Caco-2 (cell line): ENCODE measurements around the gene GPR142. TPM values are rescaled to one million over a fixed set of nuclear protein-coding genes. Genes with fewer than 3 reads are reported as not detected.

Source experiments
- BruUV-seq: library from RNA; stranded (reverse); fragments of 400-500 nt; replicated peaks from 2 replicates; lab custom pipeline; 2021; lab: Mats Ljungman, UMichigan
- CTCF ChIA-PET: fragments of 300-600 bp; sonication (Branson Sonifier 250); formaldehyde crosslinking; loops from one replicate; lab custom pipeline; 2022; ENCODE audit warnings: antibody characterized with exemption; lab: Charles Lee
- POLR2A ChIA-PET: fragments of 300-600 bp; sonication (Branson Sonifier 250); formaldehyde crosslinking; loops from one replicate; lab custom pipeline; 2022; ENCODE audit warnings: antibody characterized with exemption; lab: Charles Lee
- DNase-seq, 2 experiments: peaks; one replicate each; pipeline versions ENCODE4 v3.0.0 to v3.0.0-alpha.2; 2020 to 2022
- H3K27me3 ChIP-seq: replicated peaks from 2 replicates; pipeline ENCODE4 v1.6.0; 2011; ENCODE audit warnings: low read length; ENCODE audit not compliant: control insufficient read depth, insufficient read depth
- H3K36me3 ChIP-seq: 2 replicates; pipeline ENCODE4 v1.5.1; 2011; ENCODE audit warnings: low read length; ENCODE audit not compliant: control insufficient read depth, insufficient read depth
- H3K4me1 ChIP-seq: fragments of 250-450 bp; sonication (Bioruptor Pico); 2 replicates; pipeline ENCODE4 v1.5.1; 2020; ENCODE audit warnings: mild to moderate bottlenecking
- H3K4me3 ChIP-seq: 2 replicates; pipeline ENCODE4 v1.5.1; 2011; ENCODE audit warnings: low read depth, mild to moderate bottlenecking, control low read depth, low read length
- H3K9me3 ChIP-seq: fragments of 250-450 bp; sonication (Bioruptor Pico); 2 replicates; pipeline ENCODE4 v1.5.1; 2020; ENCODE audit warnings: mild to moderate bottlenecking, moderate library complexity
- H3K27ac Mint-ChIP-seq: one replicate; pipeline ENCODE4 v1.8.0; 2022; ENCODE audit warnings: mixed read lengths; ENCODE audit not compliant: unreplicated experiment
- H3K27me3 Mint-ChIP-seq: one replicate; pipeline ENCODE4 v1.8.0; 2022; ENCODE audit warnings: mixed read lengths; ENCODE audit not compliant: insufficient read depth, unreplicated experiment
- H3K36me3 Mint-ChIP-seq: one replicate; pipeline ENCODE4 v1.8.0; 2022; ENCODE audit warnings: mild to moderate bottlenecking, mixed read lengths; ENCODE audit not compliant: insufficient read depth, unreplicated experiment
- H3K4me1 Mint-ChIP-seq: one replicate; pipeline ENCODE4 v1.8.0; 2022; ENCODE audit warnings: low read depth, mixed read lengths; ENCODE audit not compliant: unreplicated experiment
- H3K4me3 Mint-ChIP-seq: one replicate; pipeline ENCODE4 v1.8.0; 2022; ENCODE audit warnings: mild to moderate bottlenecking, moderate library complexity, mixed read lengths; ENCODE audit not compliant: unreplicated experiment
- H3K9me3 Mint-ChIP-seq: one replicate; pipeline ENCODE4 v1.8.0; 2022; ENCODE audit warnings: mixed read lengths; ENCODE audit not compliant: unreplicated experiment
- CTCF ChIP-seq, 2 experiments: fragments of 200-600 bp in 1 of 2; IDR thresholded peaks; 1 replicate in 1 of 2; 2 replicates in 1 of 2; pipeline versions ENCODE4 v1.5.1 to v1.8.0; 2011 to 2022; ENCODE audit warnings: antibody characterized with exemption in 1 of 2, control low read depth in 1 of 2, inconsistent platforms in 1 of 2, low read depth in 1 of 2, low read length in 1 of 2, mild to moderate bottlenecking in 1 of 2, moderate library complexity in 1 of 2; ENCODE audit not compliant: insufficient read depth in 1 of 2, severe bottlenecking in 1 of 2, unreplicated experiment in 1 of 2
- intact Hi-C: fragments of 100-400 bp; cut with micrococcal nuclease; formaldehyde crosslinking; loops from one replicate; pipeline ENCODE4 v1.10.0; 2022; ENCODE audit not compliant: unreplicated experiment
- total RNA-seq: library from RNA; stranded (reverse); gene quantifications from 2 replicates; pipeline ENCODE4 v1.2.3, GENCODE V29; 2022

GPR142 gene
- total RNA-seq, 1 experiment from 2014 or later, result not detected

- ChIA-PET POLR2A (no interaction called here), CTCF (interaction anchor here (1.8 to 3.5 kb wide), 2 partner anchors 28 to 47 kb away, joined by 12 to 26 read pairs; no protein-coding TSS in a partner anchor)
- intact Hi-C loops, result no loop called here
- no peak for DNase-seq
- Mint-ChIP-seq H3K4me1 (peaks cover 6% of the 10 kb centered on the region), H3K36me3 (no peaks in the 10 kb centered on the region), H3K9me3 (no peaks in the 10 kb centered on the region), H3K27ac (no peak overlapping the region), H3K4me3 (no peak overlapping the region), H3K27me3 (no peaks in the 10 kb centered on the region)
- H3K4me1 ChIP-seq, result peaks cover 5% of the 10 kb centered on the region; the same call in 1 of the 2 replicates
- H3K36me3 ChIP-seq, result no peaks in the 10 kb centered on the region
- no TSS peak for BruUV-seq
- no peak for TF ChIP-seq CTCF (IDR thresholded peaks at IDR 0.05; ENCODE audit: insufficient read depth in 1 of 2, low read depth in 1 of 2, low read length in 1 of 2, severe bottlenecking in 1 of 2, unreplicated experiment in 1 of 2)
- H3K9me3 ChIP-seq, result no peaks in the 10 kb centered on the region
- no peaks in the 10 kb centered on the region for H3K27me3 ChIP-seq
- no peak overlapping the region for H3K4me3 ChIP-seq
These were observed 40.1 kb downstream of the GPR142 start for GRCh38 chr17:74407384-74407783.

- Histone ChIP-seq H3K4me3 (no peak overlapping the region), H3K27me3 (no peaks in the 10 kb centered on the region), H3K36me3 (no peaks in the 10 kb centered on the region), H3K4me1 (peaks cover 5% of the 10 kb centered on the region; the same call in 1 of the 2 replicates), H3K9me3 (no peaks in the 10 kb centered on the region)
- Mint-ChIP-seq H3K4me3 (no peak overlapping the region), H3K27me3 (no peaks in the 10 kb centered on the region), H3K27ac (no peak overlapping the region), H3K4me1 (peaks cover 6% of the 10 kb centered on the region), H3K36me3 (no peaks in the 10 kb centered on the region), H3K9me3 (no peaks in the 10 kb centered on the region)
- ChIA-PET CTCF (interaction anchor here (0.7 to 3.5 kb wide), 5 partner anchors 29 to 465 kb away, joined by 3 to 26 read pairs (median 8); partner anchors contain the start of gene FDXR), POLR2A (interaction anchor here (0.6 kb wide), 1 partner anchor 62 kb away, joined by 7 read pairs; no protein-coding TSS in a partner anchor)
- peak in 1 of 2 experiments; percentile 64 for TF ChIP-seq CTCF (IDR thresholded peaks at IDR 0.05; ENCODE audit: insufficient read depth in 1 of 2, low read depth in 1 of 2, low read length in 1 of 2, severe bottlenecking in 1 of 2, unreplicated experiment in 1 of 2)
- BruUV-seq, result no TSS peak
- intact Hi-C loops, result loop anchor here (1.0 to 2.0 kb wide), 2 partner anchors 23 to 49 kb away; no protein-coding TSS in a partner anchor
- DNase-seq, result peak; percentile 73 to 80
These were observed 41.0 kb downstream of the GPR142 start for GRCh38 chr17:74408262-74408661.

DNA sequence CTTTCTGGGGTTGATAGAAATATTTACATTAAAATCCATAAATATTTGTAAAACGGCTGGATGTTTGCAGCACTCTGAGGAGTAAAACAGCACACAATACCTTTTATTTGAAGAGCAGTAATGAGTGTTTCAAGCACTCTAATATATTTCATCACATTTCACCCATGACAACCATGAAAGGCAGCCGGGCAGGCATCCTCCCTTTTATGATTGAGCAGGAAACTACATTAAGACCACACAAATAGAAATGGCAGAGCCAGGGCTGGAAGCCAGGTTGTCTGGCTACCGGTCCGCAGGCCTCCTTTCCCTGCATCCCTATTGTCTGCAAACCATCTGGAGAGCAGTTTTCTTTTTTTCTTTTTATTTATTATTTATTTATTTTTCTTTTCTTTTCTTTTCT lies 41.5 kb downstream of the GPR142 start:
- Mint-ChIP-seq H3K9me3 (no peaks in the 10 kb centered on the region), H3K27me3 (no peaks in the 10 kb centered on the region), H3K27ac (no peak overlapping the region), H3K36me3 (no peaks in the 10 kb centered on the region), H3K4me1 (peaks cover 6% of the 10 kb centered on the region), H3K4me3 (no peak overlapping the region)
- Histone ChIP-seq H3K4me1 (peaks cover 5% of the 10 kb centered on the region; the same call in 1 of the 2 replicates), H3K36me3 (no peaks in the 10 kb centered on the region), H3K27me3 (no peaks in the 10 kb centered on the region), H3K9me3 (no peaks in the 10 kb centered on the region), H3K4me3 (no peak overlapping the region)
- no peak for DNase-seq
- TF ChIP-seq CTCF (IDR thresholded peaks at IDR 0.05; ENCODE audit: insufficient read depth in 1 of 2, low read depth in 1 of 2, low read length in 1 of 2, severe bottlenecking in 1 of 2, unreplicated experiment in 1 of 2), result no peak
- intact Hi-C loops, result loop anchor here (1.0 to 2.0 kb wide), 2 partner anchors 22 to 48 kb away; no protein-coding TSS in a partner anchor
- BruUV-seq, result no TSS peak
- CTCF ChIA-PET, result interaction anchor here (1.0 to 3.5 kb wide), 3 partner anchors 30 to 49 kb away, joined by 8 to 26 read pairs (median 12); no protein-coding TSS in a partner anchor
- POLR2A ChIA-PET, result no interaction called here
